TTC549 (cell line): Measurements from ENCODE around the gene SESTD1.
"Not testable (repeated sequence)": the region's sequence is repeated elsewhere in the genome, so short reads cannot be mapped to it uniquely, and the experiment has no call there.

Experiments
- FAIRE-seq: peaks from 2 replicates; lab custom pipeline; 2012; peaks lifted over from hg19 to GRCh38; lab: Jason Lieb, UNC

The SESTD1 gene

GRCh38 chr2:179106676-179107428 lies 157.8 kb downstream of the SESTD1 start:
- FAIRE-seq = no peak

DNA sequence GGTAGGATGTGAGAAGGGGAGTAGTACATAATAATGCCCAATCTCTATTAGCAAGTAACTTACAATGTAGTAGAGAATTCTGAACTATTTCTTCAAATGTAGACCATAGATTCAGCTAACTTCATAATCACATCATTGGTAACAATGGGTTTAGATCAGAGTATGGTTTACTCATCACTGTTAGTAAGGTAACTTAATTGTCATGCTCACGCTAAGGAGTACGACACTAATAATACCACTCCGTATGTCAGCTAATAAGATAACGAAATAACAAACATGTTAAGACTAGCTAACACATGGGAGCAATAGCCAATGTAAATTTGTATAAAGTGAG lies 158.3 kb downstream of the SESTD1 start:
- FAIRE-seq = no peak

DNA sequence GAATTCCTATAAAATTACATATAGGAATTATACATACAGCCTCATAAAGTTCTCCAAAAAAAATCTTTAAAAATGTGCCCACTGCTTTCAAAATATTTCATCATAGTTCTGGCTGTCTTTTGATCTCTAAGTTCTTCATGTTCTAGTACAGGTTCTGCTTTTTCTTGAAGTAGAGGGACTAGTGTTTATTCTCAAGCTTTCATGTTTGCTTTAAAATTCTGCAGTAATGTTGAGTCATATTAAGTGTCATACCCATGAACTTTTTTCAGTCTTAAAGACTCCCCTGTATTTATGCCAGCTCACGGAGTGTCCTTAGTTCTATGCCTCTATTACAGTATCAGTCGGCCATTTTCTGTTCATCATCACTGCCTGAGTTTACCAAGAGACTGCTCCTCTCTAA lies 159.9 kb downstream of the SESTD1 start:
- no peak for FAIRE-seq

GRCh38 chr2:179098080-179098689 lies 166.4 kb downstream of the SESTD1 start:
- no peak for FAIRE-seq

DNA sequence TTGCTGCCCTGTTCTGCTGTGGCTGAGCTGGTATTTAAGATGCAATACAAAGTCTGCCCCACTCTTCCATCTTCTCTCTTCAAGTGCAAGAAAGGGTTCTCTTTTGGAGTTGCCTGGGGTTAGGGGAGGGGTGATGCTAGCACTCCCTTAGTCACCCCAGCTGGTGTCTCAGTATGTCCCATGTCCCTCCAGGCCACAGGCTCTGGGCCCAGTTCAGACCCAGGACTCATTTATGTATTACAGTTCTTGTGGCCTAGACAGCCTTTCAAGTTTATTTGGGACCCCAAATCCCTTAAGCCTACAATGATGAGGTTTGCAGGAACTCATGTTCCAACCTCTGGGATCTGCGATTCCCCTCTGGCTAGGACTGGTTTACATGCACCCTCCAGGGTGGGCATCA lies 167.5 kb downstream of the SESTD1 start:
- no peak for FAIRE-seq

- no peak for FAIRE-seq
These were observed 168.5 kb downstream of the SESTD1 start for GRCh38 chr2:179096090-179096489.

- not testable (repeated sequence) for FAIRE-seq
These were observed 171.7 kb downstream of the SESTD1 start for GRCh38 chr2:179092912-179093311.

DNA sequence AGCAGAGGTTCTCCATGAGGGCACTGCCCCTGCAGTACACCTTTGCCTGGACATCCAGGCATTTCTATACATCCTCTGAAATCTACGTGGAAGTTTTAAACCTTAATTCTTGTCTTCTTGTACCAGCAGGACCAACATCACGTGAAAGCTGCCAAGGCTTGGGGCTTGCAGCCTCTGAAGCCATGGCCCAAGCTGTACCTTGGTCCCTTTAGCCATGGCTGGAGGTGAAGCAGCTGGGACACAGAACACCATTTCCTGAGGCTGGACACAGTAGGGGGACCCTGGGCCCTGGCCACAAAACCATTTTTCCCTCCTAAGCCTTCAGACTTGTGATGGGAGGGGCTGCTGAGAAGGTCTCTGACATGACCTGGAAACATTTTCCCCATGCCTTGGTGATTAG lies 181.9 kb downstream of the SESTD1 start:
- FAIRE-seq = no peak

- FAIRE-seq = no peak
These were observed 182.7 kb downstream of the SESTD1 start for GRCh38 chr2:179081954-179082353.

- no peak for FAIRE-seq
These were observed 192.1 kb downstream of the SESTD1 start for GRCh38 chr2:179072527-179072926.

DNA sequence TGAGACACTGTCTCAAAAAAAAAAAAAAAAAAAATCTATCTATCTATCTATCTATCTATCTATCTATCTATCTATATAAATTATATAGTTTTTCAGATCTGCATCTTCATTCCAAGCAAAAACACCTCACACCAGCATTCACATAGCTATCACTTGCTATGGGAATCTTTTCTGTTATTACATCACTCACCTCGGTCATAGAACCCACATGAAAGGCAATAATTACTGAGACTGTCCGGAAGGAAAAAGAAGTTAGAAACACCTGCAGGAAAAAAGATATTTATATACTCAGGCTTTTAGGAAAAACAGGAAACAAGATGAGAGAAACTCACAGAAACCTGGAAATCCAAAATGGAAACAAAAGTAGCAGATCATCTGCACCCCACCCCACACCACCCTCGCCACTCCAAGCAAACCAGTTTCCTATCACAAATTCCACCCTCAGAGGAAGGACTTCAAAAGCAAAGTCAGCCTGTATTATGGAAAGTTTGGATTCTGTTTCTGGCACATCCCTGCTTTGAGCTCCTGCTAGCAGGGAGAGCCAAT lies 192.7 kb downstream of the SESTD1 start:
- FAIRE-seq = no peak

DNA sequence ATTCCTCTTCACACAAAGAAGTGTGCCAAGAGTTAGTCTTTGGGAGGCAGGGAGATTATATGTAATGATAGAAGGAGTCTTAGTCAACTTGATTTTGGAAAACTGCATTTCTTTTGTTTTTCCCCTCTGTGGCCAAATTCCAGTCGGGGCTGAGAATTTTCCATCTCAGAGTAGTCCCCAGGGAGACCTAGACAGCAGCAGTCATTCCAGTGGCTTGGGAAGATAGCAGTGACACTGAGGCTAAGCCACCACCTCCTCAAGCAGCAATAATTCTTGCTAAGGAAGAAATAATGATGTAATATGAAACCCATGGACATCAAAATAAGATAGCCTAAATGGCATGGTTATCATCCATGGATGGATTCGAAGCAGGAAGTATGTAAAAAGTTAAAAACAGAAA lies 193.7 kb downstream of the SESTD1 start:
- FAIRE-seq = no peak

- no peak for FAIRE-seq
These were observed 194.9 kb downstream of the SESTD1 start for GRCh38 chr2:179069685-179070084.

GRCh38 chr2:179068991-179069643 lies 195.5 kb downstream of the SESTD1 start:
- no peak for FAIRE-seq

- no peak for FAIRE-seq
These were observed 205.5 kb downstream of the SESTD1 start for GRCh38 chr2:179059026-179059700.

GRCh38 chr2:179057737-179058136 lies 206.9 kb downstream of the SESTD1 start:
- no peak for FAIRE-seq

- not testable (repeated sequence) for FAIRE-seq
These were observed 211.1 kb downstream of the SESTD1 start for GRCh38 chr2:179053568-179053967.
